ENCODE measurements around the gene ANO1. TPM values are rescaled to one million over a fixed set of nuclear protein-coding genes. Genes with fewer than 3 reads are reported as not detected.
A peak's percentile ranks its signal among the peaks of the same experiment; 100 is the strongest.
"Not testable (repeated sequence)": the region's sequence is repeated elsewhere in the genome, so short reads cannot be mapped to it uniquely, and the experiment has no call there.

ANO1 gene
- total RNA-seq, 1 donor from 2014 or later, result 0.14 TPM

DNA sequence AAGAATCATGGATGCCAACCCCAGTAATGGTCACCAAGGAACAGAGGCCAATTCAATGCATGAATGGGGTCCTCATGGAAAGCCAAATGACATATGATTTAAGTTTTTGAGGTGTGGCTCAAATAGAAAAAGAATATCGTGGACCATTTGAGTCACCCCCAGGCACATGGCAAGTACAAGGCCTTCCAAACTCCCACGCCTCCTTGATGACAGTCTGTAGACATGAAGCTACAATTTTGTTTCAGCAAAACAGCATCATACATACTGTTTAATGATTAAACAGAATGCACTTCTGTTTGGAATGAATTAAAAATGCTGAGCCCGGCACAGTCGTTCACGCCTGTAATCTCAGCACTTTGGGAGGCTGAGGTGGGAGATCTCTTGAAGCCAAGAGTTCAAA is 132.4 kb downstream of the ANO1 start:
- FAIRE-seq (no peak), DNase-seq (ENCODE audit: low read depth) (peak; percentile 41)
- peak overlapping the region; percentile 52 for H3K9ac ChIP-seq (ENCODE audit: low read length)
- H3K9me3 Mint-ChIP-seq (ENCODE audit: unreplicated experiment), result no peaks in the 10 kb centered on the region
- H3K36me3 Mint-ChIP-seq (ENCODE audit: low read depth, unreplicated experiment), result peaks cover 15% of the 10 kb centered on the region
- H3K4me3 ChIP-seq (ENCODE audit: insufficient read depth, low read depth, low read length), result no peak overlapping the region
- no peak overlapping the region for H3K4me3 Mint-ChIP-seq (ENCODE audit: unreplicated experiment)
- no peaks in the 10 kb centered on the region for H3K27me3 Mint-ChIP-seq (ENCODE audit: low read depth, unreplicated experiment)
- no peak overlapping the region for H3K27ac Mint-ChIP-seq (ENCODE audit: unreplicated experiment)
- H3K4me1 Mint-ChIP-seq (ENCODE audit: low read depth, unreplicated experiment), result peaks cover 21% of the 10 kb centered on the region
- peaks cover 27% of the 10 kb centered on the region for H3K79me2 ChIP-seq (ENCODE audit: insufficient read depth, low read length)
- no peaks in the 10 kb centered on the region for H3K27me3 ChIP-seq (ENCODE audit: insufficient read depth, low read length)
- peaks cover 17% of the 10 kb centered on the region for H3K36me3 ChIP-seq (ENCODE audit: insufficient read depth, low read length)
- no peak overlapping the region for H2AFZ ChIP-seq (ENCODE audit: low read depth, low read length)
- H3K4me2 ChIP-seq (ENCODE audit: low read length), result peak overlapping the region; percentile 3
- TF ChIP-seq, protein P1, sequence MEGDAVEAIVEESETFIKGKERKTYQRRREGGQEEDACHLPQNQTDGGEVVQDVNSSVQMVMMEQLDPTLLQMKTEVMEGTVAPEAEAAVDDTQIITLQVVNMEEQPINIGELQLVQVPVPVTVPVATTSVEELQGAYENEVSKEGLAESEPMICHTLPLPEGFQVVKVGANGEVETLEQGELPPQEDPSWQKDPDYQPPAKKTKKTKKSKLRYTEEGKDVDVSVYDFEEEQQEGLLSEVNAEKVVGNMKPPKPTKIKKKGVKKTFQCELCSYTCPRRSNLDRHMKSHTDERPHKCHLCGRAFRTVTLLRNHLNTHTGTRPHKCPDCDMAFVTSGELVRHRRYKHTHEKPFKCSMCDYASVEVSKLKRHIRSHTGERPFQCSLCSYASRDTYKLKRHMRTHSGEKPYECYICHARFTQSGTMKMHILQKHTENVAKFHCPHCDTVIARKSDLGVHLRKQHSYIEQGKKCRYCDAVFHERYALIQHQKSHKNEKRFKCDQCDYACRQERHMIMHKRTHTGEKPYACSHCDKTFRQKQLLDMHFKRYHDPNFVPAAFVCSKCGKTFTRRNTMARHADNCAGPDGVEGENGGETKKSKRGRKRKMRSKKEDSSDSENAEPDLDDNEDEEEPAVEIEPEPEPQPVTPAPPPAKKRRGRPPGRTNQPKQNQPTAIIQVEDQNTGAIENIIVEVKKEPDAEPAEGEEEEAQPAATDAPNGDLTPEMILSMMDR (IDR thresholded peaks at IDR 0.05; ENCODE audit: insufficient read depth, low read depth, low read length), result no peak
- TF ChIP-seq EZH2 (IDR thresholded peaks at IDR 0.05; ENCODE audit: insufficient read depth, low read length), result no peak
- H3K4me1 ChIP-seq (ENCODE audit: insufficient read depth, low read length), result peaks cover 14% of the 10 kb centered on the region
- peak overlapping the region; percentile 60 for H3K27ac ChIP-seq (ENCODE audit: low read depth, low read length)
- no peaks in the 10 kb centered on the region for H3K9me3 ChIP-seq (ENCODE audit: insufficient read depth, low read depth, low read length)
- peaks cover 44% of the 10 kb centered on the region for H4K20me1 ChIP-seq (ENCODE audit: insufficient read depth, low read length)

DNA sequence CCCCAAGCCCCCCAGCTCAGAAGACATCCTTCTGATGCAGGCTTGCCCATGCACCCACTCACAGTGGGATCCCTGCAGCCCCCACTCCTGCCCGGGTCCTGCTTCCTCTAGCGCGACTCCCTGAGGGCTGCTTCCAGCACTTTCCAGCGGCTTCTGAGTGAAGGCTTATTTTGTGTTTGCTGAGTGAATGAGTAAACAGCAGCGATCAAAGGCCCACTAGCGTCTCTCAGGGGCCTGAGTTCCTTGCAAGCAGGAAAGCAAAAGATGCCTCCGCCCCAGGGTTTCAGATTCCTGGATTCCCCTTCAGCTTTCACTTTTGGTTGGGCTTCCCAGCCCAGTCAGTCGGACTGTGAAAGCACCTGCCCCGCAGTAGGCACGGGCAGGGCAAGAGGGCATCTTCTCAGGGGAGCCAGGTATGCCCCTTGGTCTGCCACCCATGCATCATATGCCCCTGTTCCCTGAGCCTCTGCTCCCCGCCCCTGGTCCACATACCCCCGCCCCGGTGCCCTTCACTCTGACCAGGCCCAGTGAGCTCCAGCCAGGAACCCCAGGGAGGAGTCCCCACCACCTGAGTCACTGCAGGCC is 134.2 kb downstream of the ANO1 start:
- Histone ChIP-seq H3K4me1 (ENCODE audit: insufficient read depth, low read length) (peaks cover 10% of the 10 kb centered on the region), H4K20me1 (ENCODE audit: insufficient read depth, low read length) (peaks cover 26% of the 10 kb centered on the region), H3K9ac (ENCODE audit: low read length) (no peak overlapping the region), H3K27ac (ENCODE audit: low read depth, low read length) (no peak overlapping the region), H3K4me3 (ENCODE audit: insufficient read depth, low read depth, low read length) (no peak overlapping the region), H3K79me2 (ENCODE audit: insufficient read depth, low read length) (peaks cover 9% of the 10 kb centered on the region), H3K4me2 (ENCODE audit: low read length) (no peak overlapping the region), H3K36me3 (ENCODE audit: insufficient read depth, low read length) (peaks cover 6% of the 10 kb centered on the region), H3K27me3 (ENCODE audit: insufficient read depth, low read length) (no peaks in the 10 kb centered on the region), H3K9me3 (ENCODE audit: insufficient read depth, low read depth, low read length) (no peaks in the 10 kb centered on the region), H2AFZ (ENCODE audit: low read depth, low read length) (no peak overlapping the region)
- FAIRE-seq (no peak), DNase-seq (ENCODE audit: low read depth) (no peak)
- Mint-ChIP-seq H3K9me3 (ENCODE audit: unreplicated experiment) (no peaks in the 10 kb centered on the region), H3K27me3 (ENCODE audit: low read depth, unreplicated experiment) (no peaks in the 10 kb centered on the region), H3K27ac (ENCODE audit: unreplicated experiment) (peak overlapping the region; percentile 48), H3K4me3 (ENCODE audit: unreplicated experiment) (no peak overlapping the region), H3K4me1 (ENCODE audit: low read depth, unreplicated experiment) (peaks cover 13% of the 10 kb centered on the region), H3K36me3 (ENCODE audit: low read depth, unreplicated experiment) (peaks cover 5% of the 10 kb centered on the region)
- TF ChIP-seq EZH2 (IDR thresholded peaks at IDR 0.05; ENCODE audit: insufficient read depth, low read length), result no peak
- TF ChIP-seq, protein P1 (IDR thresholded peaks at IDR 0.05; ENCODE audit: insufficient read depth, low read depth, low read length), result no peak

DNA sequence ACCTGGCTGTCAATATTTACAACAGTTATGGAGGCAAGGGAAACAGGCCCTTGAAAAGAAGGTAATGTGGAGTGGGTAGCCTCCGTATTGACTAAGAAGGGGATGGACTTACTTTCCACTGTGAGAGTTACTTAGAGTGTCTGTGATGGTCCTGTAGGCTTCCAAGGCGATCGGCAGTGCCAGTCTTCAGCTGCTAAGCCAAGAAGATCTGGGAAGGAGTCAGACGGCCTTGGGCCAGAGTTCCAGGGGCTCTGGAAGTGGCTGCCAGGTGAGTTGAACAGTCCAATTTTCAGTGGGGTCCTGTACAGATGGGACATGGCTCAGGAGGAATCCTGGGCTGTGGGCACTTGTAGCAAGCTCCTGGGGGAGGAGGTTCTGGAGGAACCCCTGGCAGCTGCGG is 139.3 kb downstream of the ANO1 start:
- not testable (repeated sequence) for H3K4me1 Mint-ChIP-seq (ENCODE audit: low read depth, unreplicated experiment); H3K4me3 Mint-ChIP-seq (ENCODE audit: unreplicated experiment); H4K20me1 ChIP-seq (ENCODE audit: insufficient read depth, low read length); H3K36me3 Mint-ChIP-seq (ENCODE audit: low read depth, unreplicated experiment); H3K9ac ChIP-seq (ENCODE audit: low read length); H3K36me3 ChIP-seq (ENCODE audit: insufficient read depth, low read length); H3K27ac ChIP-seq (ENCODE audit: low read depth, low read length); H3K27ac Mint-ChIP-seq (ENCODE audit: unreplicated experiment); H3K4me1 ChIP-seq (ENCODE audit: insufficient read depth, low read length); FAIRE-seq; H3K79me2 ChIP-seq (ENCODE audit: insufficient read depth, low read length); H3K4me3 ChIP-seq (ENCODE audit: insufficient read depth, low read depth, low read length); H3K9me3 ChIP-seq (ENCODE audit: insufficient read depth, low read depth, low read length); H3K4me2 ChIP-seq (ENCODE audit: low read length); H2AFZ ChIP-seq (ENCODE audit: low read depth, low read length); DNase-seq (ENCODE audit: low read depth); H3K9me3 Mint-ChIP-seq (ENCODE audit: unreplicated experiment); H3K27me3 ChIP-seq (ENCODE audit: insufficient read depth, low read length)
- peaks cover 12% of the 10 kb centered on the region for H3K27me3 Mint-ChIP-seq (ENCODE audit: low read depth, unreplicated experiment)

DNA sequence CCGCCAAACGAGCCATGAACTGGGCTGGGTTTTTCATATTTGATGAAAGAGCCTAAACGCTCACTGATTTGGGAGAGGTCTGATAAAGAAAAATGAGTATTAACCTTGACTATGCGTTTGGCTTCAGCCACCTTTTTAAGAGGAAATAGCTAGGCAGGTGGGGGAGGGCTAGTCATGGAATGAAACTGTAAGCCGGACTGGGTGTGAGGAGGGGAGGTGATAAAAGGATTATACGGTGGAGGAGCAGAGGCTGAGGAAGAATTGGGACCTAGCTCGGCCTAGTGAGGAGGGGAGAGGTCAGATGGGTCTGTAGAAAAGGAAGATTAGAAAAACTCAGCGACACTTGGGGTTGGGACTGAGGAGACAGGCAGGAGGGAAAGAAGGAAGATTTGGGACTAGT is 140.0 kb downstream of the ANO1 start:
- H3K9me3 ChIP-seq (ENCODE audit: insufficient read depth, low read depth, low read length); DNase-seq (ENCODE audit: low read depth); H3K36me3 Mint-ChIP-seq (ENCODE audit: low read depth, unreplicated experiment); H3K9me3 Mint-ChIP-seq (ENCODE audit: unreplicated experiment); FAIRE-seq; H3K27ac Mint-ChIP-seq (ENCODE audit: unreplicated experiment); H3K4me3 Mint-ChIP-seq (ENCODE audit: unreplicated experiment); H3K4me2 ChIP-seq (ENCODE audit: low read length); H3K4me1 ChIP-seq (ENCODE audit: insufficient read depth, low read length); H3K27me3 ChIP-seq (ENCODE audit: insufficient read depth, low read length); H3K79me2 ChIP-seq (ENCODE audit: insufficient read depth, low read length); H3K9ac ChIP-seq (ENCODE audit: low read length); H2AFZ ChIP-seq (ENCODE audit: low read depth, low read length); H3K4me1 Mint-ChIP-seq (ENCODE audit: low read depth, unreplicated experiment); H3K4me3 ChIP-seq (ENCODE audit: insufficient read depth, low read depth, low read length); H4K20me1 ChIP-seq (ENCODE audit: insufficient read depth, low read length); H3K27ac ChIP-seq (ENCODE audit: low read depth, low read length); H3K36me3 ChIP-seq (ENCODE audit: insufficient read depth, low read length): not testable (repeated sequence)
- H3K27me3 Mint-ChIP-seq (ENCODE audit: low read depth, unreplicated experiment), result peaks cover 12% of the 10 kb centered on the region
